GM19455 (cell line): Measurements from ENCODE around the gene NDUFS8.

Experiments used
- ATAC-seq: cut with Tn5 transposase; IDR thresholded peaks from one replicate; pipeline ENCODE4 v1.9.1; 2021; ENCODE audit not compliant: unreplicated experiment

NDUFS8 gene

DNA sequence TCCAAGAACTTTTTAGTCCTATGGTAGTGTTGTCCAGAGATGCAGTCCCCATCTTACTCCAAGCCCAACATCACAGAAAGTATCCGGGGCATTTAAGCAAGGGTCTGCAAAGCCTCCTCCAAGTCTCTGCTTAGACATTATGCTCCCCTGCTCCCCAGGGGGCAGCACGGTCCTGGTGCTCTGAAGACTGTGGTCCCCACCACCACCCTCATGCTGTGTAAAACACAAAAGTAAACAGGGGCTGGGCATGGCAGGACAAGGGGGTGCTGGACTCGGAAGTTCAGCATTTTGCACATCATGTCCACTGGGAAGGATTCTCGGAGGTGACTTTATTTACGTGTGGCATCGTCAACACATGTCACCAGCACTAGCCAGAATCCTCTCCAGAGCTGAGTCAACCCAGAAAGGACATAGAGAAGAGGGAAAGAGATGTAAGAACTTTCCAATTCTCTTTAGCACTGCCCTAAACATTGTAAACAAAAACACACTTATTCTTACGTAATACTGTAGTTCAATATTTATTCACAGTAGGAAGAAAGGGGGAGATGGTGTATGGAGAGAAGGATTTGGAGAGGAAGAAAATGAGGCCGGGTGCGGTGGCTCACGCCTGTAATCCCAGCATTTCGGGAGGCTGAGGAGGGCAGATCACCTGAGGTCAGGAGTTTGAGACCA, 46.0 kb downstream of the NDUFS8 start:
- ATAC-seq: no peak

DNA sequence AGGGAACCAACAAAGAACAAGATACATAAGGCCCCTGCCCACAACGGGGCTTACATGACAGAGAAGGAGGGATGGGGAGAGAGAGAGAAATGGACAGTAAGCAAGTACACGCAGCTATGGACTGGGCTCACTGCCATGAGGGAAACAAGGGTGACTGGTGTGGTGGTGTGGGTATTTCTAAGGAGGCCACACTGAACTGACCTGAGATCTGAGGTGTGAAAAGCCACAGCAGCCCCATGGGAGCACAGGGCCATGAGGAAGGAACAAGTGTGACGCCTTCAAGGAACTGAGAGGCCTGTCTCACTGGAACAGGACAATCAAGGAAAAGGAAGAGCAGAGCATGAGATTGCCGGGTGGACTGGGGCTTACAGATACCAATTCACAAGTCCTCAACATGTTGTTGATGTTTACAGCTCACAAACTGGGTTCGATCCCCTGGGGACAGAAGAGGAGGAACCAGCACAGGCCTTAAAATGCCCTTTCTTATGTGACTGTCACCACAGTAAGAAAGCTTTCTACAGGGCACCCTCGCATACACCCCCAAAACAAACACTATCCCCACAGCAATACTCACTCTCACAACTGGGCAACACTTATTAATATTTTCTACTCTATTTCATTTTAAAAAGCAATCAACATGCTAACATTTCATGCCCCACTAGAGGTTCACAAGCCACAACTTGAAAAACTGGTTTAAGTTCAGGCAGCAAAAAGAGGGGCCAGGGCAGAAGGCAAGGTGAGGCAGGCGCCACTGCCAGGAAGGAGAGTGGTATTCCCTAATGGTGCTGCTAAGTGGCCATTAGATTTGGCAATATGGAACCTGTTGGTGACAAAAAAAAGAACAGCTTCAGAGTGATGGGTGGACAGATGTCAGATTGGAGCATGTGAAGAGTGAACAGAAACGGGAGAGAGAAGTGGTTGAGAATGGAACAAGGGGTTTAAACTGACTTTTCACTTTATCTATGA, 47.4 kb downstream of the NDUFS8 start:
- no peak for ATAC-seq

DNA sequence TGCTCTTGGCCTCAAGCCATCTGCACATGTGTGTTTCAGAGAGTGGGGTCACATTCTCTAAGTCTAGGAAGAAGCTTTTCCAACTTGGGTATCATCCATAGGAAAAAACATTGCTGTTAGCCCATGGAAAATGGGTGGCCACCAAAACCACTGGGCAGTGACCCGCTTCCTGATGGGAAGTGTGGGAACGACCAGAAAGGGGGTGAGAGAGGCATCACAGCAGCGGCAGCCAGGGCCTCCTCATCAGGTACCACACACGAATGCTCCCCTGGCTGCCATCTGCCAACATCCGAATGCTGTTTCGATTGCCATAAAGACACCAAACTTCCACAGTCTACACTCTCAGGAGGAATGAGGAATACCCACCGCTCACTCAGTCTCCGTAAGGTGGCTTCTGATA, 50.4 kb downstream of the NDUFS8 start:
- ATAC-seq: no peak

DNA sequence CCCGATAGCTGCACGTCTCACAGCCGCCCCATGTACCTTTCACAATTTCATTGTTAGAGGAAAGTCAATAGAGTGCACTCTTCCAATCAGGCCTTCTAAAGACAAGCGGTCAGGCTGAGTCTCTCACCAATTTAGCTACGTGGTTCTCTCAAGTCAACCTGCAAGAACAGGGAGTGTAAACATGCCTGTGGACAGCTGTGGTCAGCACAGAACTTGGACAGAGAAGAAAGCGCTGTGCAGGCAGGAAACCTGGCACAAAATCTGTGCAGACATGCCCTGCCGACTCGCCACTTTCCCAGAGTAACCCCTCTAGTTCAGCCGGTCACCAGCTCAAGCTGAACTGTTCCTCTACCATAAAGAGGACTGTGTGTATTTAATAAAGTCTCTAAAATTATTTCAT, 51.2 kb downstream of the NDUFS8 start:
- ATAC-seq: no peak

DNA sequence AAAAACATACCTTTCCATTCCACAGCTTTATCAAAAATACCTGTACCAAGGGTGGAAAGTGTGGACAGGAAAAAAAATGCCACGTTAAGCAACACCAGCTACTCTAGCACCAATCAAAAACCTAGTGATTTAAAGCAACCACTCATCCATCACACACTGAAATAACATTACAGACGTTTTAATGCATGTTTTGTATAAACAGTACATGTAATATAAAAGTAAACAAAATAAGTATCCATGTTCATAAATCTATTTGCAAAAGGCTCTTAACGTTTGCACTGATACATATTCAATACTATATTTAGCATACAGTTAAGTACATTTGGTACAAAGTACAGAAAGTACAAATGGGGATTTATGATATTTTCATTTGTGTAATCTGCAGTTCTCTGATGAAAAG, 52.0 kb downstream of the NDUFS8 start:
- ATAC-seq: no peak

DNA sequence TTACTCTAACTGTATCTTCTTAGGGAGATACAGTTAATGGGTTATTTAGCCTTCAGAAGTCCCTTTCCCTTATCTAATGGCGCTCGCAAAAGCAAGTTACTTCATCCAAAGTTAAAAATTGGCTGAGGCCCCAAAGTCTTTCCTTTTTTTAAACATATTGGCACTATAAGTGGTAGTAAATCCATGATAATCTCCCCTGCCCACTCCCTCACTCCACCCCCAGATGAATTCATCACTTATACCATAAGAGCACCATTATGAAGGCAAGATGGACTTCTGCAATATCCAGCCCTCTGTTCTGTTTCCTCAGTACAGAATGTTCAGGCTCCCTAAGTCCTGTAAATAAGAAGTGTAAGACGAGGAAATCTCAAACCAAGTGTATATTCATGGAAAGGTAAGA, 53.0 kb downstream of the NDUFS8 start:
- ATAC-seq: no peak
